ENCODE measurements around the gene CAPS. TPM values are rescaled to one million over a fixed set of nuclear protein-coding genes. Genes with fewer than 3 reads are reported as not detected.
"Not testable (repeated sequence)": the region's sequence is repeated elsewhere in the genome, so short reads cannot be mapped to it uniquely, and the experiment has no call there.

CAPS gene
- total RNA-seq, 1 experiment from 2014 or later: 32.0 TPM

DNA sequence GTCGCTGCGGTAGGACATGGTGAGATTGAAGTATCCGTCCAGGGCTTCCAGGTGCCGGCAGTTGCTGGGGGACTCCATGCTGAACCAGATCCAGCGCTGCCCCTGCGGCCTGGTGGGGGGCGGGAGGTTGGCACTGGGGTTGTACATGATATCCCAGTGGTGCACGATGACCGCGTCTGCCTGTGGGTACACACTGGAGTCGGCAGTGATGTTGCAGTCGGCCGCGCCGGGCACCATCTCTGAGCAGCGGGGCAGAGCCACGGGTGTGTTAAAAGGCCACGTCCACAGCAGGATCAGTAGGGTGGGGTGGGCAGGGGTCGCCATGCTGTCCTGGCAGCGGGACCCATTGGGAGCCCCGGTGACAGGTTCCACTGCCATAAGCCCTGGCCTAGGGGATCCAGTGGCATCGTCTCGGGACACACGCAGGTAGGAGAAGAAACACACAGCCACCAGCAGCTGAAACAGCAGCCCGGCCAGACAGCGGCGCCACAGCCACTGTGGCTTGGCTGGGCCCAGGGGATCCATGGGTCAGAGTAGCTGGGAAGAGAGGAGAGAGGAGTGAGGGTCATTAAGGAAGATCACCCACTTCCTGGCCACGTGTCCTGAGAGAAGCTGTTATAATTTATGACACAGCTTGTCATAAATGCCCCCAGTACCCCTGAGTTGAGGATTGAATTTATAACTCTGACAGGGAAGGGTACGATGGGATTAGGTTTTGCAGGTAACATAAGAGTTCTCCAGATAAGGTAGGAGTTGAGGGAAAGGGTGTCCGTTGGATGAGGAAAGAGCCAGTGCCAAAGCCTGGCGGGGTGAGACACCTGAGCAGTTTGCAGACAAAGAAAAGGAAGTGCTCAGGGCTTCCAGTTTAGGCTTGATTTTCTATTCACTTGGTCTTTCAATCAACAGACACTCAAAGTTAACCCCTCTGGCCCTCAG is 46.6 kb upstream of the CAPS start:
- Histone ChIP-seq H3K4me1 (replicated peaks; ENCODE audit: insufficient read depth) (no peaks in the 10 kb centered on the region), H3F3A (ENCODE audit: insufficient read depth, low read depth) (no peaks in the 10 kb centered on the region), H3K27me3 (ENCODE audit: insufficient read depth, low read depth) (no peaks in the 10 kb centered on the region), H2AFZ (no peak overlapping the region), H3K27ac (no peak overlapping the region), H3K4me3 (no peak overlapping the region), H3K36me3 (ENCODE audit: low read depth) (no peaks in the 10 kb centered on the region), H3K9me2 (ENCODE audit: insufficient read depth) (no peaks in the 10 kb centered on the region), H3K4me2 (no peak overlapping the region), H3K9me3 (ENCODE audit: insufficient read depth, low read depth) (no peaks in the 10 kb centered on the region), H3K79me2 (ENCODE audit: low read depth) (no peaks in the 10 kb centered on the region), H4K20me1 (ENCODE audit: insufficient read depth) (no peaks in the 10 kb centered on the region)
- intact Hi-C loops (cut with micrococcal nuclease; ENCODE audit: unreplicated experiment): no loop called here
- DNase-seq: no peak
- CTCF ChIA-PET: no interaction called here
- BruUV-seq (replicated peaks): no TSS peak
- TF ChIP-seq, protein P1, sequence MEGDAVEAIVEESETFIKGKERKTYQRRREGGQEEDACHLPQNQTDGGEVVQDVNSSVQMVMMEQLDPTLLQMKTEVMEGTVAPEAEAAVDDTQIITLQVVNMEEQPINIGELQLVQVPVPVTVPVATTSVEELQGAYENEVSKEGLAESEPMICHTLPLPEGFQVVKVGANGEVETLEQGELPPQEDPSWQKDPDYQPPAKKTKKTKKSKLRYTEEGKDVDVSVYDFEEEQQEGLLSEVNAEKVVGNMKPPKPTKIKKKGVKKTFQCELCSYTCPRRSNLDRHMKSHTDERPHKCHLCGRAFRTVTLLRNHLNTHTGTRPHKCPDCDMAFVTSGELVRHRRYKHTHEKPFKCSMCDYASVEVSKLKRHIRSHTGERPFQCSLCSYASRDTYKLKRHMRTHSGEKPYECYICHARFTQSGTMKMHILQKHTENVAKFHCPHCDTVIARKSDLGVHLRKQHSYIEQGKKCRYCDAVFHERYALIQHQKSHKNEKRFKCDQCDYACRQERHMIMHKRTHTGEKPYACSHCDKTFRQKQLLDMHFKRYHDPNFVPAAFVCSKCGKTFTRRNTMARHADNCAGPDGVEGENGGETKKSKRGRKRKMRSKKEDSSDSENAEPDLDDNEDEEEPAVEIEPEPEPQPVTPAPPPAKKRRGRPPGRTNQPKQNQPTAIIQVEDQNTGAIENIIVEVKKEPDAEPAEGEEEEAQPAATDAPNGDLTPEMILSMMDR (conservative IDR thresholded peaks at IDR 0.05): no peak
- no peak for TF ChIP-seq EZH2 (IDR thresholded peaks at IDR 0.05; ENCODE audit: low read depth)
- POLR2A ChIA-PET (ENCODE audit: unreplicated experiment): no interaction called here

DNA sequence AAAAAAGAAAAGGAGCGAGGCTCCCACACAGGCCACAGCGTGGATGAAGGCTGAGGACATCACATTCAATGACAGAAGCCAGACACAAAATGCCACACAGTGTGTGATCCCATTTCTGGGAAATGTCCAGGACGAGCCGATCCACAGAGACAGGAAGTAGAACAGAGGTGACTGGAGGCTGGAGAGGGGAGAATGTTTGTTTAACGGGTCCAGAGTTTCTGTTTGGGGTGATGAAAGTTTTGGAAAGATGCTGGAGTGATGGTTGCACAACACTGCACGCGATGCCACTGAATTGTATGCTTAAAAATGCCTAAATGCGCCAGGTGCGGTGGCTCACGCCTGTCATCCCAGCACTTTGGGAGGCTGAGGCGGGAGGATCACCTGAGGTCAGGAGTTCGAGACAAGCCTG is 43.1 kb upstream of the CAPS start:
- Histone ChIP-seq H3K36me3 (ENCODE audit: low read depth) (no peaks in the 10 kb centered on the region), H3K79me2 (ENCODE audit: low read depth) (no peaks in the 10 kb centered on the region), H3K27ac (no peak overlapping the region), H3K9me2 (ENCODE audit: insufficient read depth) (no peaks in the 10 kb centered on the region), H3K9me3 (ENCODE audit: insufficient read depth, low read depth) (no peaks in the 10 kb centered on the region), H3K4me1 (replicated peaks; ENCODE audit: insufficient read depth) (no peaks in the 10 kb centered on the region), H3K4me2 (no peak overlapping the region), H4K20me1 (ENCODE audit: insufficient read depth) (no peaks in the 10 kb centered on the region), H3K27me3 (ENCODE audit: insufficient read depth, low read depth) (no peaks in the 10 kb centered on the region), H2AFZ (no peak overlapping the region), H3F3A (ENCODE audit: insufficient read depth, low read depth) (no peaks in the 10 kb centered on the region; the same call in 1 of the 2 replicates), H3K4me3 (no peak overlapping the region)
- POLR2A ChIA-PET (ENCODE audit: unreplicated experiment): no interaction called here
- no peak for TF ChIP-seq EZH2 (IDR thresholded peaks at IDR 0.05; ENCODE audit: low read depth)
- TF ChIP-seq, protein P1 (conservative IDR thresholded peaks at IDR 0.05): no peak
- CTCF ChIA-PET: no interaction called here
- no TSS peak for BruUV-seq (replicated peaks)
- DNase-seq: no peak
- intact Hi-C loops (cut with micrococcal nuclease; ENCODE audit: unreplicated experiment): no loop called here

DNA sequence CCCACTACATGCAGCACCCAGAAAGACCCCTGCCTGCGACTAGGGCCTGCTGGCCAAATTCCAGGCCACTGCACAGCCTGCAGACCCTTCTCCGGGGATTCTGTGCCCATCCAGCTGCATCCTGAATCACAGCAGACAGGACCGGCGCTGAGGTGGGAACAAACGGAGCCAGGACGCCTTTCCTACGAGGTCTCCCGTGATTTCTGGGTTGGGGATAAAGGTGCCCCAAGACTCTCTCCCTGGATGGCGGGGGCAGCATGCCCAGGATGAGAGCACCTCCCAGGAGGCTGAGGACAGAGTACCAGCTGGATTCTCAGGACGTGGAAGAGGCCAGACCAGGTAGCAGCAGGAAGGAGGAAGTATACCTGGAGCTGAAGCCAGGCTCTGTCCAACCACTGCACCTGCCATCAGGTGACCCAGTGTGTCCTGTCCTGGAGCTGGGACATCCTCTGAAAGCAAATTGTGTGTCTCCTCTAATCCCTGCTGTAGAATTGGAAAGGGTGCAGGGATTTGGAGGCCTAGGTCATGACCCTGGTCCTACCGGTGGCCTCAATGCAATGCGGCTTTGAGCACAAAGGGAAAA is 40.3 kb upstream of the CAPS start:
- H4K20me1 ChIP-seq (ENCODE audit: insufficient read depth): no peaks in the 10 kb centered on the region
- TF ChIP-seq, protein P1 (conservative IDR thresholded peaks at IDR 0.05): no peak
- no peak for TF ChIP-seq EZH2 (IDR thresholded peaks at IDR 0.05; ENCODE audit: low read depth)
- no peak for DNase-seq
- H3K27ac ChIP-seq: no peak overlapping the region
- H3K27me3 ChIP-seq (ENCODE audit: insufficient read depth, low read depth): no peaks in the 10 kb centered on the region
- no peaks in the 10 kb centered on the region for H3K4me1 ChIP-seq (replicated peaks; ENCODE audit: insufficient read depth)
- H3F3A ChIP-seq (ENCODE audit: insufficient read depth, low read depth): no peaks in the 10 kb centered on the region; the same call in 1 of the 2 replicates
- no peaks in the 10 kb centered on the region for H3K79me2 ChIP-seq (ENCODE audit: low read depth)
- intact Hi-C loops (cut with micrococcal nuclease; ENCODE audit: unreplicated experiment): no loop called here
- H3K9me2 ChIP-seq (ENCODE audit: insufficient read depth): no peaks in the 10 kb centered on the region
- no TSS peak for BruUV-seq (replicated peaks)
- no peak overlapping the region for H2AFZ ChIP-seq
- no peaks in the 10 kb centered on the region for H3K9me3 ChIP-seq (ENCODE audit: insufficient read depth, low read depth)
- CTCF ChIA-PET: no interaction called here
- POLR2A ChIA-PET (ENCODE audit: unreplicated experiment): interaction anchor here (0.5 kb wide), 1 partner anchor 153 kb away, joined by 19 read pairs; no protein-coding TSS in a partner anchor
- H3K4me2 ChIP-seq: no peak overlapping the region
- no peak overlapping the region for H3K4me3 ChIP-seq
- H3K36me3 ChIP-seq (ENCODE audit: low read depth): no peaks in the 10 kb centered on the region

DNA sequence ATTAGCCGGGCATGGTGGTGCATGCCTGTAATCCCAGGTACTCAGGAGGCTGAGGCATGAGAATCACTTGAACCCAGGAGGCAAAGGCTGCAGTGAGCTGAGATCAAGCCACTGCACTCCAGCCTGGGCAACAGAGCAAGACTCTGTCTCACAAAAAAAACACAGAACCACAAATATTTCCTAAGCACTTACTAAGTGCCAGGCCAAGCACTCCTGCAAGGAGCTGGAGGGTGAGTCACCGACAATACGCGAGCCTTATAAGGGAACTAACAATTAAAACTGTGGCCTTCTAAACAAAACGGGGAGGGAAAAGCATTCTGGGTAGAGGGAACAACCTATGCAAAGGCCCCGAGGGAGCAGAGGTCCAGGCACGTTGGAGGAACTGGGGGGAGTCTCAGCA is 39.6 kb upstream of the CAPS start:
- H3K36me3 ChIP-seq (ENCODE audit: low read depth); H3K4me3 ChIP-seq; H2AFZ ChIP-seq; H3K9me3 ChIP-seq (ENCODE audit: insufficient read depth, low read depth); CTCF ChIA-PET; H3K9me2 ChIP-seq (ENCODE audit: insufficient read depth); H3K27me3 ChIP-seq (ENCODE audit: insufficient read depth, low read depth); DNase-seq; H3F3A ChIP-seq (ENCODE audit: insufficient read depth, low read depth); H3K4me1 ChIP-seq (replicated peaks; ENCODE audit: insufficient read depth); H4K20me1 ChIP-seq (ENCODE audit: insufficient read depth); BruUV-seq (replicated peaks); H3K4me2 ChIP-seq; H3K79me2 ChIP-seq (ENCODE audit: low read depth); H3K27ac ChIP-seq; intact Hi-C loops (cut with micrococcal nuclease; ENCODE audit: unreplicated experiment): not testable (repeated sequence)
- POLR2A ChIA-PET (ENCODE audit: unreplicated experiment): interaction anchor here (0.5 to 0.7 kb wide), 2 partner anchors 75 to 153 kb away, joined by 4 to 19 read pairs; no protein-coding TSS in a partner anchor
